ENCODE measurements around the gene PIEZO2.

GRCh38 chr18:11134940-11135339, 14.4 kb downstream of the PIEZO2 start:
- TF ChIP-seq EZH2phosphoT487 (IDR thresholded peaks at IDR 0.05; ENCODE audit: low read depth, severe bottlenecking, unreplicated experiment) (no peak), EZH2 (IDR thresholded peaks at IDR 0.05; ENCODE audit: borderline replicate concordance) (no peak)
- TF ChIP-seq, protein P1, sequence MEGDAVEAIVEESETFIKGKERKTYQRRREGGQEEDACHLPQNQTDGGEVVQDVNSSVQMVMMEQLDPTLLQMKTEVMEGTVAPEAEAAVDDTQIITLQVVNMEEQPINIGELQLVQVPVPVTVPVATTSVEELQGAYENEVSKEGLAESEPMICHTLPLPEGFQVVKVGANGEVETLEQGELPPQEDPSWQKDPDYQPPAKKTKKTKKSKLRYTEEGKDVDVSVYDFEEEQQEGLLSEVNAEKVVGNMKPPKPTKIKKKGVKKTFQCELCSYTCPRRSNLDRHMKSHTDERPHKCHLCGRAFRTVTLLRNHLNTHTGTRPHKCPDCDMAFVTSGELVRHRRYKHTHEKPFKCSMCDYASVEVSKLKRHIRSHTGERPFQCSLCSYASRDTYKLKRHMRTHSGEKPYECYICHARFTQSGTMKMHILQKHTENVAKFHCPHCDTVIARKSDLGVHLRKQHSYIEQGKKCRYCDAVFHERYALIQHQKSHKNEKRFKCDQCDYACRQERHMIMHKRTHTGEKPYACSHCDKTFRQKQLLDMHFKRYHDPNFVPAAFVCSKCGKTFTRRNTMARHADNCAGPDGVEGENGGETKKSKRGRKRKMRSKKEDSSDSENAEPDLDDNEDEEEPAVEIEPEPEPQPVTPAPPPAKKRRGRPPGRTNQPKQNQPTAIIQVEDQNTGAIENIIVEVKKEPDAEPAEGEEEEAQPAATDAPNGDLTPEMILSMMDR (IDR thresholded peaks at IDR 0.05; ENCODE audit: poor library complexity): no peak

Data from hepatocyte (in vitro differentiated cells).